Thoracic aorta (tissue), 2 donors: Measurements from ENCODE around the gene EIF2A. TPM values are rescaled to one million over a fixed set of nuclear protein-coding genes. Genes with fewer than 3 reads are reported as not detected.
"Not testable (repeated sequence)": the region's sequence is repeated elsewhere in the genome, so short reads cannot be mapped to it uniquely, and the experiment has no call there.

Source experiments
- ATAC-seq: fragments of 150-250 bp; one replicate; pipeline ENCODE4 v1.8.0; 2017; ENCODE audit warnings: low read depth; ENCODE audit not compliant: insufficient number of reproducible peaks, low FRiP score
- DNase-seq: peaks from one replicate; pipeline ENCODE4 v3.0.0-alpha.2; 2020; ENCODE audit warnings: low spot score
- H3K27ac ChIP-seq, 2 donors: fragments of 200-600 bp; sonication (generic); 1 replicate in 1 of 2; 2 replicates in 1 of 2; pipeline ENCODE4 v1.5.1; 2016; ENCODE audit warnings: mild to moderate bottlenecking in 2 of 2, moderate library complexity in 2 of 2
- H3K27me3 ChIP-seq: fragments of 200-600 bp; sonication (generic); replicated peaks from 2 replicates; pipeline ENCODE4 v1.6.0; 2016; ENCODE audit warnings: mild to moderate bottlenecking; ENCODE audit not compliant: insufficient read depth
- H3K36me3 ChIP-seq: fragments of 200-600 bp; sonication (generic); one replicate; pipeline ENCODE4 v1.5.1; 2016
- H3K4me1 ChIP-seq, 2 donors: fragments of 200-600 bp; sonication (generic); 1 replicate in 1 of 2; 2 replicates in 1 of 2; pipeline versions ENCODE4 v1.5.1 to v1.6.0; 2016; ENCODE audit warnings: low read depth in 2 of 2, mild to moderate bottlenecking in 1 of 2; ENCODE audit not compliant: control insufficient read depth in 1 of 2
- H3K4me3 ChIP-seq: fragments of 200-600 bp; sonication (generic); 2 replicates; pipeline ENCODE4 v1.5.1; 2016; ENCODE audit warnings: mild to moderate bottlenecking
- H3K9me3 ChIP-seq: fragments of 200-600 bp; sonication (generic); 2 replicates; pipeline ENCODE4 v1.5.1; 2016
- total RNA-seq, 2 donors: library from RNA; depleted of rRNA; stranded (reverse); fragments of >200 nt; gene quantifications; one replicate each; pipeline versions ENCODE4 v1.1.0 to v1.2.3, GENCODE V29; 2016
- TF ChIP-seq, protein P1 (sequence below): fragments of 200-600 bp; sonication (generic); IDR thresholded peaks from one replicate; pipeline ENCODE4 v1.5.1; 2019; ENCODE audit warnings: antibody characterized with exemption

Gene EIF2A
- total RNA-seq, 2 donors from 2014 or later, result 124 to 173 TPM

DNA sequence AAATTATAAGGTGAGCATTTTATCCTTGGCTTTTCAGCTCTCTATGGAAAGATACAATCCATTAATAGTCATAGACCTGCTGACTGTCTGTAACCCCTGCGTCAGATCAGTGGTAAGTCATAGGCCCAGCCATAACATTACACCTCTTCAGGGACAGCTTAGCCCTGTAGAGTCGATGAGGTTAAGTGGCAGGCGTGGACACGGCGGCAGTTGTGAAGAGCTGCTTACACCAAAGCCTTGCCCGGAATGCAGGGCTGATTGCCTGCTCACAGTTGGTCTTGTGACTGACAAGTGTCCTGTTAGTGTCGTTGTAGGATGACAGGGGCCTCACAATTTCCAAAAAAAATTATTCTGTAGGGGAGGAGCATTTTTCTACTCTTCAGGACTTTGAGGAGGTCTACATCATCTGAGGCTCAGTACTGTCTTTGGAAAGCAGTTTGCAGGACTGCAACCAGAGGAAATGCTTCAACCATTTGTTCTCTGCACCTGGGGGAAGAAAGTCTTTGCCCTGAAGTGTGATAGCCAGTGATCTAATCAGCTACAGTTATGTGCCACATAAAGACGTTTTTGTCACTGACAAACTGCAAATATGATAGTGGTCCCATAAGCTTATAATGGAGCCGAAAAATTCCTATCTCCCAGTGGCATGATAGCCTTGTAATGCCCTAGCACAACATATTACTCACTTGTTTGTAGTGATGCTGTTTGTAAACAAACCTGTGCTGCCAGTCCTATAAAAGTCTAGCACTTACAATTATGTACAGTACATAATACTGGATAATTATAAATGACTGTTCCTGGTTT is 41.6 kb downstream of the EIF2A start:
- peaks cover 7% of the 10 kb centered on the region for H3K36me3 ChIP-seq
- ATAC-seq (no peak), DNase-seq (no peak)
- H3K27ac ChIP-seq, result no peak overlapping the region
- no peaks in the 10 kb centered on the region for H3K27me3 ChIP-seq
- no peak overlapping the region for H3K4me3 ChIP-seq
- TF ChIP-seq, protein P1, sequence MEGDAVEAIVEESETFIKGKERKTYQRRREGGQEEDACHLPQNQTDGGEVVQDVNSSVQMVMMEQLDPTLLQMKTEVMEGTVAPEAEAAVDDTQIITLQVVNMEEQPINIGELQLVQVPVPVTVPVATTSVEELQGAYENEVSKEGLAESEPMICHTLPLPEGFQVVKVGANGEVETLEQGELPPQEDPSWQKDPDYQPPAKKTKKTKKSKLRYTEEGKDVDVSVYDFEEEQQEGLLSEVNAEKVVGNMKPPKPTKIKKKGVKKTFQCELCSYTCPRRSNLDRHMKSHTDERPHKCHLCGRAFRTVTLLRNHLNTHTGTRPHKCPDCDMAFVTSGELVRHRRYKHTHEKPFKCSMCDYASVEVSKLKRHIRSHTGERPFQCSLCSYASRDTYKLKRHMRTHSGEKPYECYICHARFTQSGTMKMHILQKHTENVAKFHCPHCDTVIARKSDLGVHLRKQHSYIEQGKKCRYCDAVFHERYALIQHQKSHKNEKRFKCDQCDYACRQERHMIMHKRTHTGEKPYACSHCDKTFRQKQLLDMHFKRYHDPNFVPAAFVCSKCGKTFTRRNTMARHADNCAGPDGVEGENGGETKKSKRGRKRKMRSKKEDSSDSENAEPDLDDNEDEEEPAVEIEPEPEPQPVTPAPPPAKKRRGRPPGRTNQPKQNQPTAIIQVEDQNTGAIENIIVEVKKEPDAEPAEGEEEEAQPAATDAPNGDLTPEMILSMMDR, result no peak
- no peaks in the 10 kb centered on the region for H3K9me3 ChIP-seq
- no peaks in the 10 kb centered on the region for H3K4me1 ChIP-seq

DNA sequence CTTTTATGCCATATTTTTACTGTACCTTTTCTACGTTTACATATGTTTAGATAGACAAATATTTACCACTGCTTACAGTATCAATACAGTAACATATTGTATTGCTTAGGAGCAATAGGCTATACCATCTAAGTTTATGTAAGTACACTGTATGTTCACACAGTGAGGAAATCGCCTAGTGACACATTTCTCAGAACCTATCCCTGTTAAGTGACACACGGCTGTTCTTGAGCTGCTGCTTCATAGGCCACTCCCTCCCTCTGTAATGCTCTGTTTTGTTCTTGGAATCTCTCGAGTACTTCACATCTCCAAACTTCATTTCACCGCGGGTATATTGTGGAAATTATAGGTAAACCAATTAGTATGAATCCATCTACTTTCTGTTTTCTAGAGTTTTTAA is 43.2 kb downstream of the EIF2A start:
- Histone ChIP-seq H3K36me3 (peaks cover 7% of the 10 kb centered on the region), H3K4me1 (no peaks in the 10 kb centered on the region), H3K4me3 (no peak overlapping the region), H3K27ac (no peak overlapping the region), H3K9me3 (no peaks in the 10 kb centered on the region), H3K27me3 (no peaks in the 10 kb centered on the region)
- TF ChIP-seq, protein P1, result no peak
- no peak for DNase-seq
- ATAC-seq, result no peak

DNA sequence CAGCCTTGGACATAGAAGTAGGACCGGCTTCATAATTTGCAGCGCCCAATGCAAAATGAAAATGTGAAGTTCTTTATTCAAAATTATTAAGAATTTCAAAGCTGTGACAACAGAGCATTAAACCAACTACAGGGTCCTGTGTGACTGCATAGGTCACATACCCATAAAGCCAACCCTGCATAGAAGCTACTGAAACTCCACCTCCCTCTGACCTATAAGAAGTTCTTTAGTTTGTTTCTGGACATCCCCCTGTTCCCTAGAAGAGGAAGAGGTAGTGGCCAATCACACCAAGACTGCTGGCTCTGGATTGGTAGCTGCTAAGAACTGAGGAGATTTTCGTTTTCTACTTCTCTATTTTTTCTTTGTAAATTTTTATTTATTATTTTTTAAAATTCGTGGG is 47.6 kb downstream of the EIF2A start:
- DNase-seq (no peak), ATAC-seq (no peak)
- Histone ChIP-seq H3K9me3 (no peaks in the 10 kb centered on the region), H3K27me3 (no peaks in the 10 kb centered on the region), H3K4me1 (no peaks in the 10 kb centered on the region), H3K36me3 (no peaks in the 10 kb centered on the region), H3K27ac (no peak overlapping the region), H3K4me3 (no peak overlapping the region)
- TF ChIP-seq, protein P1, result no peak

DNA sequence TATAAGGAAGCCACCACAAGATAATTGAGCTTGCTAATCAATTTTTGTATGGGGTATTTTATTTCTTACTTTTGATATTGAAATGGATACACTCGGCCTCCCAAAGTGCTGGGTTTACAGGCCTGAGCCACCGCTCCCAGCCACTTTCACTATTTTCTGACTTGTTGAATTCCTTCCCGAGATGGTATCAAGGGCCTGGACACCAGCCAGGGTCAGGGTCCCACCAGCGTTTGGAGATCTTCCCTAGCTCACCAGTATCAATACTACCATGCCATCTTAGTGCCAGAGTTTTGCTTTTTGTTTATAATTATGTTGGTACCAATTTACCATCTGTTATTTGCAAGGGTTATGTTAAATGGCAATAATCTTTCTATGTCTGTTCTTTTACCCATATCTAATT is 51.1 kb downstream of the EIF2A start:
- DNase-seq, result no peak
- ATAC-seq, result no peak
- TF ChIP-seq, protein P1, result no peak
- H3K9me3 ChIP-seq, result no peaks in the 10 kb centered on the region
- no peak overlapping the region for H3K4me3 ChIP-seq
- no peaks in the 10 kb centered on the region for H3K36me3 ChIP-seq
- peaks cover 0 to 8% of the 10 kb centered on the region in 2 donors for H3K4me1 ChIP-seq
- H3K27ac ChIP-seq, result no peak overlapping the region
- H3K27me3 ChIP-seq, result no peaks in the 10 kb centered on the region

DNA sequence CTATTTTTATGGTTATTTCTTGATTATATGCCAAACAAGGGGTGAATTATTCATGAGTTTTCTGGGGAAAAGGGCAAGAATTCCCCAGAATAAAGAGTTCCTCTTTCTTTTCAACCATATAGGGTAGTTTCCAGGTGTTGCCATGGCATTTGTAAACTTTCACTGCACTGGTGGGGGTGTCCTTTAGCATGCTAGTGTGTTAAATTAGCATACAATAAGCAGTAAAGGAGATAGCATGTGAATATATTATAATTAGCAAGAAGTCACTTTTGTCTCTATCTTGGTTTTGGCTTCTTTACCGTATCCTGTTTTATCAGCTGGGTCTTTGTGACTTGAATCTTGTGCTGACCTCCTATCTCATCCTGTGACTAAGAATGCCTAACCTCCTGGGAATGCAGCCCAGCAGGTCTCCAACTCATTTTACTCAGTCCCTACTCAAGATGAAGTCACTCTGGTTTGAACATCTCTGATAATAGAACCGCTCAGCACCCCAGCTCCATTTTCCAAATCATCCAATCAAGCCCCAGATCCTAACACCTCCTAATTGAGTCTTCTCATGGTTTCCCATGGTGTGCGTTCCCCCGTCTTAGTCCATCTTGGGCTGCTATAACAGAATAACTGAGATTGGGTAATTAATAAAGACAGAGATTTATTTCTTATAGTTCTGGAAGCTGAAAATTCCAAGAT is 53.2 kb downstream of the EIF2A start:
- DNase-seq (no peak), ATAC-seq (no peak)
- no peak overlapping the region for H3K27ac ChIP-seq
- no peaks in the 10 kb centered on the region for H3K36me3 ChIP-seq
- TF ChIP-seq, protein P1, result no peak
- no peaks in the 10 kb centered on the region for H3K27me3 ChIP-seq
- H3K9me3 ChIP-seq, result no peaks in the 10 kb centered on the region
- H3K4me3 ChIP-seq, result no peak overlapping the region
- peaks cover 2 to 19% of the 10 kb centered on the region in 2 donors for H3K4me1 ChIP-seq

DNA sequence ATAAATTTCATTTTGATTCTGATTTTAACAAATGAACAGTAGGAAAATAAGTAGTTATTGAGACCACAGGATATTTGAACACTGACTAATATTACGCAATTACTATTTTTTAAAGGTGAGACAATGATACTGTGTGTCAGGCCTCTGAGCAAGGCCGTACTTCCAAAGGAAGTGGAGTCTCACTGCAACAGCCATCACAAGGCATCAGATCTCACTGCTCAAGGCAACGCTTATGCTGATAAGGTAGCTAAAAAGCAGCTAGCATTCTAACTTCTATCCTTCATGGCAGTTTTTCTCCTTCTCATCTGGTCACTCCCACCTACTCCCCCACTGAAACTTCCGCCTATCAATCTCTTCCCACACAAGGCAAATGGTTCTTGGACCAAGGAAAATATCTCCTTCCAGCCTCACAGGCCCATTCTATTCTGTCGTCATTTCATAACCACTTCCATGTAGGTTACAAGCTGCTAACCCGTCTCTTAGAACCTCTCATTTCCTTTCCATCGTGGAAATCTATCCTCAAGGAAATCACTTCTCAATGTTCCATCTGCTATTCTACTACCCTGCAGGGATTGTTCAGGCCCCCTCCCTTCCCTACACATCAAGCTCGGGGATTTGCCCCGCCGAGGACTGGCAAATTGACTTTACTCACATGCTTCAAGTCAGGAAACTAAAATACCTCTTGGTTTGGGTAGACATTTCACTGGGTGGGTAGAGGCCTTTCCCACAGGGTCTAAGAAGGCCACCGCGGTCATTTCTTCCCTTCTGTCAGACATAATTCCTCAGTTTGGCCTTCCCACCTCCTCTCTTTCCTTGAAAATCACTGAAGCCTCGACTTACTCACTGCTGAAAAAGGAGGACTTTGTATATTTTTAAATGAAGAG is 54.3 kb downstream of the EIF2A start:
- ATAC-seq, H3K4me3 ChIP-seq, DNase-seq, H3K9me3 ChIP-seq, H3K27me3 ChIP-seq, H3K36me3 ChIP-seq, H3K27ac ChIP-seq: not testable (repeated sequence)
- H3K4me1 ChIP-seq, result peaks cover 4 to 31% of the 10 kb centered on the region in 2 donors
